Skin epidermis (tissue), 12 donors: ENCODE data around the gene PIAS2.
A peak's percentile ranks its signal among the peaks of the same experiment; 100 is the strongest.

Source experiments
- H3K27ac ChIP-seq, 21 experiments: fragments of 200-600 bp; sonication (generic) in 11 of 21; one replicate each; pipeline ENCODE4 v1.5.0; 2020; ENCODE audit warnings: mild to moderate bottlenecking in 3 of 21, inconsistent platforms in 2 of 21, moderate library complexity in 2 of 21
- H3K4me3 ChIP-seq, 7 experiments: fragments of 200-600 bp; sonication (generic) in 2 of 7; one replicate each; pipeline ENCODE4 v1.5.0; 2020; ENCODE audit warnings: inconsistent platforms in 2 of 7, mild to moderate bottlenecking in 2 of 7, moderate library complexity in 1 of 7

The PIAS2 gene

DNA sequence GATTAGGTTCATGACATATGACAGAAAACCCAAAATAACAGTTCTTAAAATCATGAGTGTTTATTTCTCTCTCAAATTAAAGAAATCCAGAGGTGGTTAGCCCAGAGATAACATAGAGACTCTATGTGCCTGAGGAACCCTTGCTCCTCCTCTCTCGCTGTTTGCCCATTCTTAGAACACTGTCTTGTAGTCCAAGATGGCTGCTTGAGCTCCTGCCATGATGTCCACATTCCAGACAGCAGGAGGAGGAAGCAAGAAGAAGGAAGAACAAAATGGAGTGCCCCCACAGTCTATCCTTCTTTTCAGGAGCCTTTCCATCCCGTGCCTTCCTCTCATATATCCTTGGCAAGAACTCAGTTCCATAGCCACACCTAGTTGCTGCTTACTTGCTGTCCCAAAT lies 146.6 kb downstream of the PIAS2 start:
- H3K4me3 ChIP-seq = no peak overlapping the region
- H3K27ac ChIP-seq = no peak overlapping the region

GRCh38 chr18:46768166-46768921 lies 149.0 kb downstream of the PIAS2 start:
- no peak overlapping the region for H3K4me3 ChIP-seq
- H3K27ac ChIP-seq = no peak overlapping the region

- Histone ChIP-seq H3K27ac (no peak overlapping the region), H3K4me3 (no peak overlapping the region)
Measured at GRCh38 chr18:46767217-46767616, 150.1 kb downstream of the PIAS2 start.

DNA sequence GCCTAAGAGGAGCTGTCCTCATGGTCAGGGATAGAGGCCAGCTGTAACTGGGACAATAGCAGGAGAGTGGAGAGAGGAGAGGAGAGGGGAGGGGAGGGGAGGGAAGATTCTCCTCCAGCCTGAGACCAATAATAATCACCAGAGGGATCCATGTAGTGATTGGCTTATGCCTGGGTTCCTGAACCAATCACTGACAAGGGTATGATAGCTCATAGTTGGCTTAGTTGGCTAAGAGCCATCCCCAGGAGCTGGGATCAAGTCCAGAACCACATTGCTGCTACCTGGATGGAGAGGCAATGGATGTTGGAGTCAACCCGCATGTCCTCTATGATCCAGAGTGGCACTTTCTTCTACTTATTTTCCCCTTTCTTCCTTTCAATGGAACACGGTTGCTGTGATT lies 152.7 kb downstream of the PIAS2 start:
- H3K27ac ChIP-seq = no peak overlapping the region
- H3K4me3 ChIP-seq = no peak overlapping the region

DNA sequence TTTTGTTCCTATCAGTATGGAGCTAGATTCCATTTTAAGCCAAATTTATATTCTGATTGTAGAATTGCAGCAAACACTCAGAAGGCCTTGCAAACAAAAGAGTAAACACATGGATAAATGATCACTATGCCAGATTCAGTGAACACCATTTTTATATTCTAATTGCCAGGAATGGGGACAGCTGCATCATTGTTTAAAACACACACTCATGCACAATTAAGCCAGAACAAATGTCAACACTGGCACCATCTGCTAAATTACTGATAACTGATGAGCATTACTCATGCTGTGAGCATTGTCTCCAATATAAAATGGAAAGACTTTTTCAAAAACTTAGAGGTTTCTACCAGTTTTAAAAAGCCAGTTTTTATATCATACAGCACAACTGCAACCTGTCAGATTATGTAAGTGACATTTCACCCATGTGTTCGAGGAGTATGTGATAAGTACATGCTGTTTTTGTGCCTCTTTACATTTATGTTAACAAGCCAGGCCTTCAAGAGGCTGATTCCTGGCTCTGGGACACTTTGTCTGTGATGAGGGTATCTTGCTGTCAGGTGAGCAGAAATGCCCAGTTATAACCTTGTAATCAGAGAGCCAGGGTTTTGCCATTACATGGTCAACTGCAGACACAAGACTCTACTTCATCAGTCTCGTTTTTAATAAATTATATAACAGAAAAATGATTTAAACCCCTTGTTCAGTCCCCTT lies 156.1 kb downstream of the PIAS2 start:
- no peak overlapping the region for H3K4me3 ChIP-seq
- H3K27ac ChIP-seq = no peak overlapping the region

- Histone ChIP-seq H3K27ac (no peak overlapping the region), H3K4me3 (no peak overlapping the region)
Measured at GRCh38 chr18:46759890-46760289, 157.4 kb downstream of the PIAS2 start.

DNA sequence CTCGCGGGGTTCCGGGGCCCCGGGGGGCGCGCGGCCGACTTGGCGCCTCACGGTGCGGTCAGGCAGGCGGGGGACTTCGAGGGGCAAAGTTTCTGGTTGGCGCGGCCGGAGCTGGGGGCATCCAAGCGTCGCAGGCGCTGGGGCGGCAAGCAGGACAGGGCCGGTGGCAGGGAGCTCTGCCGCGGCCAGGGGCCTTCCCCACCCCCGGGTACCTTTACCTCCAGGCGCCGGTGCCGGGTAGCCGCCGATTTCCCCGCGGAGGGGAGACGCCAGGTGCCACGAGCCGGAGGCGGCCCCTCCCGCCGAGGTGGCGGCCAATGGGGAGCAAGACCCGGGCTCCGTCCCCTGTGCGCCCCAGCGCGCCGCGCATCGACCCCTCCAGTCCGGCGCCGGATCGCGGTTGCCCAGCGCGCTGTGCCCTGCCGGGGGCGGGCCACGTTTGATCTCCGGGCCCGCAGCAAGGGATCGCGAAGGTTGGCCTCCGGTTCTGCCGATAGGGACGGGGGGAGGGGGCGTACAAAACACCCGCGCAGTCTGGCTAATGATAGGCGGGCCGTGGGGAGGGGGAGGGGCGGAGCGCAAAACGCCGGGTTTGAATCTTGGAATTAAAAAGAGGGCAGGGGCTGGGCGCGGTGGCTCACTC lies 160.6 kb downstream of the PIAS2 start, which contains the start of gene ST8SIA5:
Gene ST8SIA5, minus strand, starts transcription at position 495 of the 643 bp plus-strand sequence. CDS start 545 bp downstream, outside the sequence.
- H3K4me3 ChIP-seq = peak within 1 kb of the TSS in 5 of 7 experiments; percentile 2 to 30 (median 12)
- H3K27ac ChIP-seq = no peak within 1 kb of the TSS

DNA sequence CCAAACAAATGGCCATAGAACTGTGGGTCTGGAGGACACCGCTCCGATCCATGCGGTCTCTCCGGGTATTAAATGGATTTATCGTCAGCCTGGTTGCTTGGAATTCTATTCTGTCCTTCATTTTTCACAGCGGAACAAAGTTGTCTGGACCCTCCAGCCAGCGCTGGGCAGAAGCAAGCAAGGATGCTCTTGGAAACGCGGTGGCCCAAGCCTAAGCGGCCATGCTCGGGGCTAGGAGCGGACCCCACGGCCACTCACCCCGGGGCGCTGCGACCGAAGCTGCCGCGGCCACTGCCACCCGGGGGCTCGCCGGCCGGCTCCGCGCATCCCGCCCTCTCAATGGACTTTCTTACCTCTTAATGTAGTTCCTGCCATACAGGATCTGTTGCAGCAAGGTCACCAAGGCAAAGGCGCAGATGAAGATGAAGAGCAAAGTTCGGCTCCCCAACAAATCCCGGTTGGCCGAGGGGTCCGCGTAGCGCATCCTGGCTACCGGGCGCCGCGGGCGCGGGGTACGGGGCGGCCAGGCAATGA lies 161.2 kb downstream of the PIAS2 start:
- Histone ChIP-seq H3K4me3 (peak overlapping the region in 2 of 7 experiments; percentile 15 to 30), H3K27ac (no peak overlapping the region)

DNA sequence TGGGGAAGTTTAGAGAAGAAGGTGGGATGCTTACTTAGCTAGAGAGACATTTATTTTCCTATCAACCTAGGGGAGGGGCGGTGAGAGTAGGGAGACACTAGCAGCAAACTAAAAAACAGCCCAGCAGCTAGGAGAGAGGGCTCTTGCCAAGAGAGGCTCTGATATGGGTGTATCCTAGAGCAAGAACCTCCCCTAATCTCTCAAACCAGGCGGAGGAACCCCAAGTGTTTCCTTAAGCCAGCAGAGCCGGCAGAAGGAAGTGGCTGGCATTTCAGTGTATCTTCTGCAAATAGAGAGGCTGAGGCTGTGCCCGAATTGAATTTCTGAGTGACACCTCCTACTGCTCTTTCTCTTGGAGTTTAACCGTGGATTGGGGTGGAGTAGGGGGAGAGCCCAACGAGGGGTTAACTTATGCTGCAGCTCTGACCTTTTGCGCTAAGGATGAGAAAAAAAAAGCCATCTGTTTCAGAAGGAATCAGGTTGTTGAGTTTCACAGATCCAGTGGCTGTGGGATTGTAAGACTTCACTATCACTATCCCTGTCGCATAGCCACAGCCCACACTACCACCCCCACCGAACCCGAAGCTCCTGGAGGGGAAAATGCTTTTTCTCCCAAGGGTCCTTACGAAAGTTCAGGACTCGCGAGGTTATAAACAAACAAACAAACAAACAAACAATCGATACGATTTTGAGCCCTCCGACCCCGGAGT lies 161.8 kb downstream of the PIAS2 start:
- H3K4me3 ChIP-seq = no peak overlapping the region
- no peak overlapping the region for H3K27ac ChIP-seq

DNA sequence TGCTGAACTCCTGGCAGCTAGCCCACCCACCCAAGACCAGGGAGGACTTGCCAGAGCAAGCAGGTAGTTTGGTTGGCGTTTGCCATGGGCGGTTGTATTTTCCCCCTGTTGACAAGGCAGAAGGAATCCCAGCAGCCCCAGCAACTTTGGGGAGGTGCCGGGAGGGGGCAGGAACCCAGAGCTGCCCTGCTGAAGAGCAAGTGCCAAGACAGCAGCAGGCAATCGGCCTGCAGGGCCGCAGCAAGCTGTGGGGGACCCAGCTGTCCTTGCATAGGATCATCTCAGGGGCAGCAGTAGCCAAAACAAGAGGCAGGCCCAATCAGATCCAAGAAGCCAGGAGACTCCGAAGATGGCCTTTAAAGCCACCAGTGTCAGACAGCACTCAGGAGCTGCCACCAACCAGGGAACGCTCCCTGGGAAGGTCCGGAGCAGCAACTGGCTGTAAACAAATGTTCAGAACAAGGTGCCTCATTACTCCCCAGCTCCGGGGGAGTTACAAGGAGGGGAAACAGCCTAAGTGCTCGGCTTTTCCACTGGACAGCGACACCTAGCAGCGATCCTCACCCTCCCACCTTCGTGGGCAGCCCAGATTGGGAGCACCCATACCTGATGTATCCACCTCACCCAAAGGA lies 162.5 kb downstream of the PIAS2 start:
- no peak overlapping the region for H3K4me3 ChIP-seq
- H3K27ac ChIP-seq = no peak overlapping the region

DNA sequence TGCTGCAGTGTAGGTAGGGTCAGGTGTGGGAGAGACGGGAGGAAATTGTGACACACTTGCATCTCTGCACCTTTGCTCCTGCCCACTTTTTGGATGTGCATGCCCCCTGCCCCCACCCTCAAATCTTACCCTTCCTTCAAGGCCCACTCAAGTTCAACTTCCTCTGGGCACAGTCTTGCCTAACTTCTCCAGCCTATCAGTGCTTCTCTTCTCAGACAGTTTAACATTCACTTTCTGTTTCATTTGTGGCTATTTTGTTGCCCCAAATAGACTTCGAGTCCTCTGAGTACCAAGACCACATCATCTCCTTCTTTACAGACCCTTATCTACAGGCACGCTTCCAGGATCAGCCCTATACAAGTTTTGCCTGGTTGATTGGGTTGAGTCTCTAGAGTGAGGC lies 163.1 kb downstream of the PIAS2 start:
- H3K27ac ChIP-seq = no peak overlapping the region
- no peak overlapping the region for H3K4me3 ChIP-seq
